22Rv1 (cell line): ENCODE data around the gene ARHGAP23.

Source experiments
- H3K27ac ChIP-seq: fragments of 450-650 bp; 2 replicates; pipeline ENCODE4 v1.5.1; 2017
- ZFX ChIP-seq: fragments of 450-650 bp; IDR thresholded peaks from 2 replicates; pipeline ENCODE4 v1.6.1; 2017; ENCODE audit warnings: antibody characterized with exemption, borderline replicate concordance
- TF ChIP-seq, protein P1 (sequence below): fragments of 450-650 bp; IDR thresholded peaks from 2 replicates; pipeline ENCODE4 v1.5.1; 2017; ENCODE audit warnings: mild to moderate bottlenecking

Gene ARHGAP23

DNA sequence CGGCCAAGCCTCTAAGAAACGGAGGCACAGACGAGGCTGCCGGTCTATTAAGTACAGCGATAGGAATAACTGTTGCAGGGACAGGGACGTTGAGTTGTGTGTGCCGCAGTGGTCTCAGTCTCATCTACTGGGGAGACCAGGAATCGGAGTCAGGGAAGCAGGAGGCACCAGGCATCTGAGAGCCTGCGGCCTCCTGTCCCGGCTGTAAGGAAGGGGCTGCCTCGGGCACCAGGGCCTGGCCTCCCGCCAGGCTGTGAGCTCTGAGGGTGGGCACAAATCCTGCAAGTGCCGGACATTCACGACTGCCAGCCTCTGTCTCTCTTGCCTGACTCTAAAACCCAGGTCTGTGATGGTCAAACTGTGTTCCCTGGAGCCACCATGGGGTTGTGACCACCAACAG, 76.0 kb downstream of the ARHGAP23 start:
- H3K27ac ChIP-seq, result no peak overlapping the region
- TF ChIP-seq, protein P1, sequence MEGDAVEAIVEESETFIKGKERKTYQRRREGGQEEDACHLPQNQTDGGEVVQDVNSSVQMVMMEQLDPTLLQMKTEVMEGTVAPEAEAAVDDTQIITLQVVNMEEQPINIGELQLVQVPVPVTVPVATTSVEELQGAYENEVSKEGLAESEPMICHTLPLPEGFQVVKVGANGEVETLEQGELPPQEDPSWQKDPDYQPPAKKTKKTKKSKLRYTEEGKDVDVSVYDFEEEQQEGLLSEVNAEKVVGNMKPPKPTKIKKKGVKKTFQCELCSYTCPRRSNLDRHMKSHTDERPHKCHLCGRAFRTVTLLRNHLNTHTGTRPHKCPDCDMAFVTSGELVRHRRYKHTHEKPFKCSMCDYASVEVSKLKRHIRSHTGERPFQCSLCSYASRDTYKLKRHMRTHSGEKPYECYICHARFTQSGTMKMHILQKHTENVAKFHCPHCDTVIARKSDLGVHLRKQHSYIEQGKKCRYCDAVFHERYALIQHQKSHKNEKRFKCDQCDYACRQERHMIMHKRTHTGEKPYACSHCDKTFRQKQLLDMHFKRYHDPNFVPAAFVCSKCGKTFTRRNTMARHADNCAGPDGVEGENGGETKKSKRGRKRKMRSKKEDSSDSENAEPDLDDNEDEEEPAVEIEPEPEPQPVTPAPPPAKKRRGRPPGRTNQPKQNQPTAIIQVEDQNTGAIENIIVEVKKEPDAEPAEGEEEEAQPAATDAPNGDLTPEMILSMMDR, result no peak
- no peak for TF ChIP-seq ZFX

DNA sequence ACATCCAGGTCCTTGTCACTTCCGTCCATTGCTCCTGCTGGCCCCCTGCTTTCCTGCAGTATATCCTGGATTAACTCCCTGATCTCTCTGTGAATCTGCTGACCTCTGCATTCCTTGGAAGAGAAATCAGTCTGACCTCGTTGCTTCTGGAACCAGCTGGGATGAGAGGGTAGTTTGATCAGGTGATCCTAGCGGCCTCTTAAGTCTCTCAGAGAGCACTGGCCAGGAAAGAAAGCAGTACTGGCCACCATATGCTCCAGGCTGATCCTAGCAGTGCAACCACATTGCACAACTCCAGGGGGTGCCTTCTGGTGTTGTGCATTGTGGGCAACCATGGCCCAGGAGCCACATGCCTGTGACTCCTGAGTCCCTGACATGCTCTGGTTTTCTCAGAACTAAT, 79.2 kb downstream of the ARHGAP23 start:
- no peak overlapping the region for H3K27ac ChIP-seq
- no peak for TF ChIP-seq ZFX
- TF ChIP-seq, protein P1, result no peak

DNA sequence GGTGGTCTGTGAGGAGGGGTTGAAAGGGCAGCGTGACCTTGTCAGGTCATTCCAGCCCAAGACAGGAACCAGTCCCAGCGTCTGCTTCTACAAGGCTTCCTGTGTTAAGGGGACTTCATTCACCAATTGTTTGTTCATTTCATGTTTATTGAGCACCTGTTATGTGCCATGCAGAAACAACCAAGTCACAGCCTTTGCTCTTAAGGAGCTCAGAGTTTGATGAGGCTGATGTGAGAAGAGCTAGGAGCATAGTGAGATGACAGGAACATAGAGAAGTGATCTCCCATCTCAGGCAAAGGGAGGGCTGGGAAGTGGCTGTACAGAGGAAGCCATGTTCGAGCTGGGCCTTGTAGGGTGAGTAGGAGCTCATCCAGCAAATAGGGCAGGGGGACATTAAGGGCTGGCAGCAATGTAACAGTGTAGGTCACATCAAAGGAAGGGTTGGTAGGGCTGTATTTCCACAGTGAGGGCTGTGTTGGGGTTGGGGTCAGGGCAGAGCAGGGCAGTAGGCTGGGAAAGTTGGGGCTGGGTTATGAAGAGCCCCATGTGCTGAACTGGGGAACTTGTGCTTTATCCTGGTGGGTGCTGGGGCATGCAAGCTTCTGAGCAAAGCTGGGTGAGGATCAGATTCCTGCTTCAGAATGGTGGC, 79.8 kb downstream of the ARHGAP23 start:
- H3K27ac ChIP-seq, result no peak overlapping the region
- TF ChIP-seq, protein P1, result no peak
- no peak for TF ChIP-seq ZFX

DNA sequence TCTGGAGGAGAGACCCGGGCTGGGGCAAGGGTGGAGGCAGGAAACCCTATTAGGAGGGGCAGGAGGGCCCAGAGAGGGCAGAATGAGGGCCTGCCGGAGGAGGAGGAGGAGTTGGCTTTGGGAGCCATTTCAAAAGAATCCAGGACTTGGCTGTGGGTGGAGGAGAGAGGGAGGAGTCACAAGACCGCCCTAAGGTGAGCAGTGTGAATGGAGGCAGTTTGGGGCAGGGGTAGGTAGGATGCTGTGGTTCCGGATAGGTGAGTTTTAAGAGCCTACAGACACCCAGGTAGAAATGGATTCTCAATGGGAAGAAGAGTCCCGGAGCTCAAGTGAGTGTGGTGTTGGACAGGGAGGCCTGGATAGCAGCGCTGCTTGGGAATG, 80.3 kb downstream of the ARHGAP23 start:
- no peak overlapping the region for H3K27ac ChIP-seq
- TF ChIP-seq, protein P1, result no peak
- TF ChIP-seq ZFX, result no peak

DNA sequence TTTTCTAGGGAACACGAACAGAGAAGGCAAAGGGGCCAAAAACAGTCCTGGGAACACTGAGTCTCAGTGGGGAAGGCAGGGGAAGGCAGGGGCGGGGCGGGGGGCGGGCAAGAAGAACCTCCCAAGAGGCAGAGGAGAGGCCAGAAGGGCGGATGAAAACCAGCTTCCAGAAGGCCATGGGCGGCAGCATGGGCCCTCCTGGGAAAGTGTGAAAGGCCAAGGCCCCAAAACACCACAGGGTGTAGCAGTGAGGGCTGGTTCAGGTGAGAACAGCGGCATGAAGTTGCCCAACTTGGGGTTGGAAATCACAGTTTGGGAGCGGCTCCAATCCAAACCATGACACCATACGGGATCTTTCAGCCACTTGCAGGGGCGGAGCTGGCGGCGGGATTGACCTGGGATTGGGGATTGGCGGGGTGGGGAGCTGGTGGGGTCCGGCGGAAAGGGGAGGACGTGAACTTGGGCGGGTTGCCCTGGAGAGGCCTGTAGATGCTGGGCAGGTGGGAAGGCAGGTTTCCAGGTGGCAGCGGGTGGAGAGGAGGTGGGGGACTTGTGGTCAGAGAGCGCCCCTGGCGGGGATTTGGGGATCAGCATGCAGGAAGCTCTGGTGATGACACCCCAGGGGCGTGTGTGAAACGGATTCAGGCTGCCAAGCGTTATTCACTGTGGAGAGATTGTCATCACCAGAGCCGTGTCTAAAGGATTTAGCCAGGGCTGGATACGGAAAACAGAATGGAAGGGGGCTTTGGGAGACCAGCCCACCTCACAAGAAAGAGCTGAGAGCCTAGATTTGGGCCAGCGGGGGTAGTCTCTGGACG, 80.9 kb downstream of the ARHGAP23 start:
- H3K27ac ChIP-seq, result 0 out of 2 replicates have a peak overlapping the region, but pooled peaks have one; percentile 35
- TF ChIP-seq, protein P1, result peak; percentile 84
- no peak for TF ChIP-seq ZFX

DNA sequence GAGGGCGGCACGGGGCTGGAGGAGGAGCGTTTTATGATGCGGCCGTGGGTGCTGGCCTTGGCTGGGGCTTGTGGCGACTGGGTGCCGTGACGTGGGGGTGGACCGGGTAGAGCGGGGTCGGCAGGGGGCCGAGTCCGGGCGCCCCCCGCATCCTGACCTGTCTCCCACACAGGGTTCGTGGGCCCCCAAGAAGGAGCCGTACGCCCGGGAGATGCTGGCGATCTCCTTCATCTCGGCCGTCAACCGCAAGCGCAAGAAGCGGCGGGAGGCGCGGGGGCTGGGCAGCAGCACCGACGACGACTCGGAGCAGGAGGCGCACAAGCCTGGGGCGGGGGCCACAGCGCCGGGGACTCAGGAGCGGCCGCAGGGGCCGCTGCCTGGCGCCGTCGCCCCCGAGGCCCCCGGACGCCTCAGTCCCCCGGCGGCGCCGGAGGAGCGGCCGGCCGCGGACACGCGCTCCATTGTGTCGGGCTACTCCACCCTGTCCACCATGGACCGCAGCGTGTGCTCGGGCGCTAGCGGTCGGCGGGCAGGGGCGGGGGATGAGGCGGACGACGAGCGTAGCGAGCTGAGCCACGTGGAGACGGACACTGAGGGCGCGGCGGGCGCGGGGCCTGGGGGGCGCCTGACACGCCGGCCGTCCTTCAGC, 81.6 kb downstream of the ARHGAP23 start:
- 0 out of 2 replicates have a peak overlapping the region, but pooled peaks have one; percentile 35 for H3K27ac ChIP-seq
- no peak for TF ChIP-seq ZFX
- TF ChIP-seq, protein P1, result no peak
